Stomach smooth muscle (tissue), 2 donors: ENCODE data around the gene ANKDD1A.

Experiments used
- H3K27ac ChIP-seq: one replicate; pipeline ENCODE4 v1.7.0; 2013; ENCODE audit warnings: mild to moderate bottlenecking, low read length, inconsistent platforms
- H3K27me3 ChIP-seq, 2 donors: one replicate each; pipeline ENCODE4 v1.7.0; 2013; ENCODE audit warnings: low read length in 2 of 2; ENCODE audit not compliant: insufficient read depth in 2 of 2, control insufficient read depth in 1 of 2
- H3K36me3 ChIP-seq, 2 donors: one replicate each; pipeline ENCODE4 v1.7.0; 2013; ENCODE audit warnings: low read length in 2 of 2; ENCODE audit not compliant: control insufficient read depth in 2 of 2, insufficient read depth in 2 of 2
- H3K4me1 ChIP-seq: one replicate; pipeline ENCODE4 v1.7.0; 2013; ENCODE audit warnings: low read length; ENCODE audit not compliant: control insufficient read depth, insufficient read depth
- H3K4me3 ChIP-seq, 2 donors: one replicate each; pipeline ENCODE4 v1.7.0; 2013; ENCODE audit warnings: low read length in 2 of 2
- H3K9ac ChIP-seq, 2 donors: one replicate each; pipeline ENCODE4 v1.7.0; 2013; ENCODE audit warnings: low read length in 2 of 2, mild to moderate bottlenecking in 1 of 2
- H3K9me3 ChIP-seq, 2 donors: one replicate each; pipeline ENCODE4 v1.7.0; 2013; ENCODE audit warnings: low read length in 2 of 2; ENCODE audit not compliant: control insufficient read depth in 2 of 2
- donor health status: healthy.
- donor health status: Pancreatic carcinoma.

The ANKDD1A gene

DNA sequence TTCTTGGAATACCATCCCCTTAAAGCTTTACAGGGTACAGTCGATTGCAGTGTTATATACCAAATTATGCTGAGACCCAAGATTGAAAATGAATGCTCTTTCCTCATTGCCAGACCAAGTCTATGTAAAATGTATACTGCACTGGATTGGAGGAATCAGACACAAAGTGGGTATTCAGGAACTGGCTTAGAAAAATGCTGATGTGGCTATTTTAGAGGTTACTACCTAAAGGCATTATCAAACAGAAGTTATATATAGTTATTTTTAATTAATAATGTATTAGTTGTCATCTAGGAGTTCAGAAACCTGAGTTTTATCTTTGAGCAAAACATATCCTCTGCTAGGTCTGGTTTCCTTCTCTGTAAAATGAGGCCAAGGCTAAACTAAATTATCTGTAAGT lies 81.6 kb downstream of the ANKDD1A start:
- no peaks in the 10 kb centered on the region for H3K27me3 ChIP-seq
- no peak overlapping the region for H3K9ac ChIP-seq
- no peak overlapping the region for H3K4me3 ChIP-seq
- peaks cover 8% of the 10 kb centered on the region for H3K4me1 ChIP-seq
- H3K36me3 ChIP-seq = no peaks in the 10 kb centered on the region
- H3K9me3 ChIP-seq = no peaks in the 10 kb centered on the region
- no peak overlapping the region for H3K27ac ChIP-seq

DNA sequence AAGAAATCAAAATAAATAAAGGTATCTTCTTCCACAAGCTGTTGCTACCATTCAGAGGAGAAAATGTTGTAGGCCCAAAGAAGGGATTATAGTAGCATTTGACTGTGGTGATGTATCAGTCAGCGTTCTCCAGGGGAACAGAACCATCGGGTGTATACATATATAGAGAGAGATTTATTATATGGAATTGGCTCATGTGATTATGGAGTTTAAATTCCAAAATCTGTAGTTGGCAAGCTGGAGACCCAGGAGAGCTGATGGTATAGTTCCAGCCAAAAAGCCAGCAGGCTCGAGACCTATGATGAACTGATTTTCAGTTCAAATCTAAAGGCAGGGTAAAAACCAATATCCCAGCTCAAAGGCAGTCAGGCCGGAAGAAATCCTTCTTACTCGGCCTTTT lies 85.4 kb downstream of the ANKDD1A start:
- Histone ChIP-seq H3K4me3 (no peak overlapping the region), H3K27me3 (no peaks in the 10 kb centered on the region), H3K9me3 (no peaks in the 10 kb centered on the region), H3K9ac (no peak overlapping the region), H3K27ac (no peak overlapping the region), H3K36me3 (no peaks in the 10 kb centered on the region), H3K4me1 (no peaks in the 10 kb centered on the region)

DNA sequence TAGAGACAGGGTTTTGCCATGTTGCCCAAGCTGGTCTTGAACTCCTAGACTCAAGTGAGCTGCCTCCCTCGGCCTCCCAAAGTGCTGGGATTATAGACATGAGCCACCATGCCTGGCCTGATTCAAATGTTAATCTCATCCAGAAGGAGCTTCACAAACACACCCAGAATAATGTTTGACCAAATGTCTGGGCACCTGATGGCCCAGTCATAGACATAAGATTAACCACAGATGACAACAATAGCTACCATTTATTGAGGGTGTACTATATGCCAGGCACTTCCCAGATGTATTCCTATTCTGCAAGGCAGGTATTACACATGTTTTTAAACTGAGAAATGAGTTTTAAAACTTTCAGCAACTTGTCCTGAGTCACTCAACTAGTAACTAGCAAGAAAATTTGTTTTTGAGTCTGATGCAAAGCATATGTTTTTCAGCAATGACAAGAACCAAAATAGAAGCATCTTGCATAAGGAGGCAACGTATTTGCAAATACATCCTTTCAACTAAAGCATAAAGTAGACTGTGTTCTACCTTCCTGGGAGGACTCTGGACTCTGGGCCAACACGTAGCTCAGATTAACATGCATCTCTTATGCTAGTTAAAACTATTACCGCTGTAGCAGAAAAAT lies 86.2 kb downstream of the ANKDD1A start:
- no peak overlapping the region for H3K9ac ChIP-seq
- H3K36me3 ChIP-seq = no peaks in the 10 kb centered on the region
- H3K27ac ChIP-seq = no peak overlapping the region
- no peaks in the 10 kb centered on the region for H3K9me3 ChIP-seq
- no peak overlapping the region for H3K4me3 ChIP-seq
- H3K27me3 ChIP-seq = no peaks in the 10 kb centered on the region
- no peaks in the 10 kb centered on the region for H3K4me1 ChIP-seq

DNA sequence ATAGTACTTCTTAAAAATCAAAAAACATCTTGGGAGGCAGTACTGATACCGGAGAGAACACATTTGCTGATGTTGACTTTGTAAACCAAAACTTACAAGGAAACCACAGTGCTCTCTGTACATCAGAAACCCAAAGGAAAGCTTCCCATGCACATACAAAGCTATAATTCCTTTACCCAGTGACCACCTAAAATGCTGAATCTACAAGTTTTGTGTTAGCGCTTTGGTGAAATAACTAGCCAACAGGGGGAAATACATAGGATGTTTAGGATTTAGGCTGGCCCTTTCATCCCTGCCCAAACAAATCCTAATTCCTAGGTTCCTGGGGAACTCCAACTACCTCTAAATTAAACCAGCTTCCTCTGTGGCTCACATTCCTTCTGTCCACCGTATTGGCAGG lies 93.3 kb downstream of the ANKDD1A start:
- Histone ChIP-seq H3K36me3 (peaks cover 10 to 17% of the 10 kb centered on the region in 2 donors), H3K27ac (no peak overlapping the region), H3K4me3 (no peak overlapping the region), H3K9me3 (no peaks in the 10 kb centered on the region), H3K9ac (no peak overlapping the region), H3K4me1 (no peaks in the 10 kb centered on the region), H3K27me3 (no peaks in the 10 kb centered on the region)

DNA sequence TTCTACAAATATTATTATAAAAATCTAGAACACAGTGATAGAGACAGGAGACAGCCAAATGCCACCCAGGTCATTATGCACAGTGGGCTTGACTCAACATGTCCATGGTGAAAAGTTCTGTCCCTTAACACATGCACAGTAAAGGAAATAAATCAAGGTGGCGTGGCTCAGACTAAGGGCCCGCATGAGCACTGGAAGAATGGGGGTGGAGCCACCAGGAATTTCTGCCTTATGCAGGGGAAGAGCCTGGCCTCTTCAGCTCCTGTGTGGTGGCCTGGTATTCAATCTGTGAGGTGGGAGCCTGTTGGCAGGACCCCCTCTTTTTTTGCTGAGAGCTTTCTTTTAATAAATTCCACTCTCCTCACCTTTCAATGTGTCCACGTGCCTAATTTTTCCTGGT lies 95.2 kb downstream of the ANKDD1A start:
- Histone ChIP-seq H3K36me3 (peaks cover 12 to 24% of the 10 kb centered on the region in 2 donors), H3K4me3 (no peak overlapping the region), H3K4me1 (no peaks in the 10 kb centered on the region), H3K9ac (no peak overlapping the region), H3K27ac (no peak overlapping the region), H3K27me3 (no peaks in the 10 kb centered on the region), H3K9me3 (no peaks in the 10 kb centered on the region)
